ENCODE measurements around the gene ITPA. TPM values are rescaled to one million over a fixed set of nuclear protein-coding genes. Genes with fewer than 3 reads are reported as not detected.

ITPA gene
- total and polyA plus RNA-seq, 2 of the 4 experiments (the other 2 are of a cell fraction) = 32.4 to 49.0 TPM

DNA sequence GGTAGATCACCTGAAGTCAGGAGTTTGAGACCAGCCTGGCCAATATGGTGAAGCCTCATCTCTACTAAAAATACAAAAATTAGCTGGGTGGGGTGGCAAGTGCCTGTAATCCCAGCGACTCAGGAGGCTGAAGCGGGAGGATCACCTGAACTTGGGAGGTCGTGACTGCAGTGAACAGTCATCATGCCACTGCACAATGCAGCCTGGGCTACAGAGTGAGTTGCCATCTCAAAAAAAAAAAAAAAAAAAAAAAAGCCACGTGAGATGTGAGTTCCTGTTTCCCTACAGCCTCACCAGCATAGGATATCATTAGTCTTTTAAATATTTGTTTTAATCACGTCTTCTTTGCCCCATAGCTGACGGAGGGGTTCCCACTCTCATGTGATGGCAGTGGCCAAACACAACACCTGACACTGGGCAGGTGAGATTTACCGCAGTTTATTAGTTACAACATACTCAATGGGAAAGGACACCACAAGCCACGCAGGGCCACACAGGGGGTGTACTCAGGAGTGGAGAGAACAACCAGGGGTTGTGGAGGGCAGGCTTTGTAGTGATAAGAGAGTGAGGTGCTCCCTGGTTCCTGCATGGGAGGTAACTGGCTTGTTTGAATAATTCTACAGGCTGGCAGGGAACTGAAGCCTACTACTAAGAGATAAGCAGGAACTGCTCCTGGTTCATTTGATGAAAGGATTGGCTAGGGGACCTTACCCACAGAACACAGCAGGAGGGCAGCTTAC is 31.4 kb upstream of the ITPA start:
- Histone ChIP-seq H3K27me3 (ENCODE audit: control insufficient read depth, insufficient read depth, low read length) (no peaks in the 10 kb centered on the region), H3K56ac (ENCODE audit: extremely low read depth, insufficient read depth, low read length) (no peak overlapping the region), H4K8ac (ENCODE audit: low read depth in 2 of 2, low read length in 2 of 2) (no peak overlapping the region), H2BK15ac (ENCODE audit: low read depth, low read length) (no peak overlapping the region), H3K14ac (replicated peaks; ENCODE audit: low read depth, low read length) (no peak overlapping the region), H3K18ac (ENCODE audit: low read depth, low read length) (no peak overlapping the region), H2BK120ac (ENCODE audit: low read depth, low read length) (no peak overlapping the region), H3K9me1 (ENCODE audit: insufficient read depth, low read length) (no peaks in the 10 kb centered on the region), H3K4me1 (ENCODE audit: control insufficient read depth, insufficient read depth, low read length) (no peaks in the 10 kb centered on the region; the same call in 1 of the 2 replicates), H3K4me3 (ENCODE audit: insufficient read depth, low read depth, low read length) (no peak overlapping the region), H2BK20ac (ENCODE audit: low read depth, low read length) (no peak overlapping the region), H3K9me3 (ENCODE audit: control insufficient read depth, insufficient read depth, low read length) (no peaks in the 10 kb centered on the region), H2AK5ac (ENCODE audit: low read depth, low read length) (no peak overlapping the region), H3K4me2 (ENCODE audit: low read depth, low read length) (no peak overlapping the region), H2BK5ac (ENCODE audit: low read depth, low read length, poor library complexity, severe bottlenecking) (no peak overlapping the region), H3K27ac (ENCODE audit: insufficient read depth, low read length) (no peak overlapping the region), H4K91ac (ENCODE audit: insufficient read depth, low read depth, low read length) (no peak overlapping the region), H3K79me1 (ENCODE audit: low read depth in 1 of 2, low read length in 2 of 2) (peaks cover 0 to 8% of the 10 kb centered on the region in 2 experiments; a peak in 2 of 4 replicates), H3K4ac (ENCODE audit: low read depth, low read length) (no peak overlapping the region), H4K5ac (ENCODE audit: low read depth, low read length) (no peak overlapping the region), H3K9ac (ENCODE audit: low read depth, low read length) (no peak overlapping the region), H3K23ac (ENCODE audit: low read depth, low read length) (0 out of 2 replicates have a peak overlapping the region, but pooled peaks have one; percentile 20), H4K20me1 (ENCODE audit: insufficient read depth, low read length) (no peaks in the 10 kb centered on the region), H3K36me3 (ENCODE audit: control insufficient read depth, insufficient read depth, low read length) (no peaks in the 10 kb centered on the region), H2AK9ac (replicated peaks; ENCODE audit: low read depth, low read length, poor library complexity) (no peak overlapping the region), H2AFZ (replicated peaks; ENCODE audit: low read length, poor library complexity) (peak overlapping the region; percentile 49)
- TF ChIP-seq CHD1 (IDR thresholded peaks at IDR 0.05; ENCODE audit: low read depth, low read length) = no peak
- no peak for TF ChIP-seq SMC3 (IDR thresholded peaks at IDR 0.05; ENCODE audit: low read depth, low read length)
- no peak for TF ChIP-seq BHLHE40 (IDR thresholded peaks at IDR 0.05; ENCODE audit: low read depth, low read length)
- TF ChIP-seq RAD21 (IDR thresholded peaks at IDR 0.05; ENCODE audit: low read length) = no peak
- no peak for TF ChIP-seq CEBPB (IDR thresholded peaks at IDR 0.05; ENCODE audit: low read depth, low read length)
- no peak for TF ChIP-seq NFE2L2 (IDR thresholded peaks at IDR 0.05; ENCODE audit: low read depth, low read length)
- TF ChIP-seq, protein P1, sequence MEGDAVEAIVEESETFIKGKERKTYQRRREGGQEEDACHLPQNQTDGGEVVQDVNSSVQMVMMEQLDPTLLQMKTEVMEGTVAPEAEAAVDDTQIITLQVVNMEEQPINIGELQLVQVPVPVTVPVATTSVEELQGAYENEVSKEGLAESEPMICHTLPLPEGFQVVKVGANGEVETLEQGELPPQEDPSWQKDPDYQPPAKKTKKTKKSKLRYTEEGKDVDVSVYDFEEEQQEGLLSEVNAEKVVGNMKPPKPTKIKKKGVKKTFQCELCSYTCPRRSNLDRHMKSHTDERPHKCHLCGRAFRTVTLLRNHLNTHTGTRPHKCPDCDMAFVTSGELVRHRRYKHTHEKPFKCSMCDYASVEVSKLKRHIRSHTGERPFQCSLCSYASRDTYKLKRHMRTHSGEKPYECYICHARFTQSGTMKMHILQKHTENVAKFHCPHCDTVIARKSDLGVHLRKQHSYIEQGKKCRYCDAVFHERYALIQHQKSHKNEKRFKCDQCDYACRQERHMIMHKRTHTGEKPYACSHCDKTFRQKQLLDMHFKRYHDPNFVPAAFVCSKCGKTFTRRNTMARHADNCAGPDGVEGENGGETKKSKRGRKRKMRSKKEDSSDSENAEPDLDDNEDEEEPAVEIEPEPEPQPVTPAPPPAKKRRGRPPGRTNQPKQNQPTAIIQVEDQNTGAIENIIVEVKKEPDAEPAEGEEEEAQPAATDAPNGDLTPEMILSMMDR (conservative IDR thresholded peaks at IDR 0.05; ENCODE audit: low read depth, low read length) = no peak
- TF ChIP-seq POLR2A (IDR thresholded peaks at IDR 0.05; ENCODE audit: low read depth, low read length) = no peak
- TF ChIP-seq, protein P2, sequence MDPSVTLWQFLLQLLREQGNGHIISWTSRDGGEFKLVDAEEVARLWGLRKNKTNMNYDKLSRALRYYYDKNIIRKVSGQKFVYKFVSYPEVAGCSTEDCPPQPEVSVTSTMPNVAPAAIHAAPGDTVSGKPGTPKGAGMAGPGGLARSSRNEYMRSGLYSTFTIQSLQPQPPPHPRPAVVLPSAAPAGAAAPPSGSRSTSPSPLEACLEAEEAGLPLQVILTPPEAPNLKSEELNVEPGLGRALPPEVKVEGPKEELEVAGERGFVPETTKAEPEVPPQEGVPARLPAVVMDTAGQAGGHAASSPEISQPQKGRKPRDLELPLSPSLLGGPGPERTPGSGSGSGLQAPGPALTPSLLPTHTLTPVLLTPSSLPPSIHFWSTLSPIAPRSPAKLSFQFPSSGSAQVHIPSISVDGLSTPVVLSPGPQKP (IDR thresholded peaks at IDR 0.05; ENCODE audit: borderline replicate concordance, low read depth, low read length) = no peak
- no peak for TF ChIP-seq USF2 (IDR thresholded peaks at IDR 0.05; ENCODE audit: low read depth, low read length)
- TF ChIP-seq MXI1 (IDR thresholded peaks at IDR 0.05; ENCODE audit: borderline replicate concordance, low read depth, low read length) = no peak
- no peak for TF ChIP-seq RFX5 (IDR thresholded peaks at IDR 0.05; ENCODE audit: low read depth, low read length)
- TF ChIP-seq MAZ (IDR thresholded peaks at IDR 0.05; ENCODE audit: borderline replicate concordance, low read depth, low read length) = no peak
- TF ChIP-seq RCOR1 (IDR thresholded peaks at IDR 0.05; ENCODE audit: insufficient replicate concordance, low read length) = no peak
- TF ChIP-seq FOS (IDR thresholded peaks at IDR 0.05; ENCODE audit: low read depth, low read length) = no peak
- TF ChIP-seq MAFK (IDR thresholded peaks at IDR 0.05; ENCODE audit: low read depth, low read length) = no peak
- WGBS, 2 experiments (ENCODE audit: extremely low coverage in 2 of 2, insufficient read length in 1 of 2) = 80% methylated on average over 1 of the region's 8 CpGs; no CpG with 5 or more reads in 1 of the 2 experiments
- in situ Hi-C loops (cut with MboI; ENCODE audit: low sequenced_read_pairs) (no loop called here), intact Hi-C loops (cut with micrococcal nuclease) (no loop called here), dilution Hi-C loops (cut with HindIII; ENCODE audit: low sequenced_read_pairs, unreplicated experiment) (no loop called here)
- DNase-seq (no peak), ATAC-seq (ENCODE audit: low read depth) (no peak)
- POLR2A ChIA-PET (ENCODE audit: unreplicated experiment) = no interaction called here
- CTCF ChIA-PET = no interaction called here
- no TSS peak for BruUV-seq (replicated peaks)

All from IMR-90 (cell line).